Astrocyte (in vitro differentiated cells and primary cell): ENCODE data around the gene LST1. TPM values are rescaled to one million over a fixed set of nuclear protein-coding genes. Genes with fewer than 3 reads are reported as not detected.

Experiments used
- DNase-seq: peaks from one replicate; pipeline ENCODE4 v3.0.0-alpha.2; 2010; ENCODE audit warnings: low read depth
- FAIRE-seq: peaks from 2 replicates; lab custom pipeline; 2011; peaks lifted over from hg19 to GRCh38; lab: Jason Lieb, UNC
- H2AFZ ChIP-seq: 2 replicates; pipeline ENCODE4 v1.6.0; 2012; ENCODE audit warnings: low read depth, low read length, inconsistent platforms
- H3K27ac ChIP-seq: 2 replicates; pipeline ENCODE4 v1.5.1; 2011; ENCODE audit warnings: low read depth, low read length, inconsistent platforms
- H3K27me3 ChIP-seq: 2 replicates; pipeline ENCODE4 v1.6.0; 2011; ENCODE audit warnings: low read length, inconsistent platforms; ENCODE audit not compliant: insufficient read depth
- H3K36me3 ChIP-seq: 2 replicates; pipeline ENCODE4 v1.5.1; 2011; ENCODE audit warnings: low read length, inconsistent platforms; ENCODE audit not compliant: insufficient read depth
- H3K4me1 ChIP-seq: 2 replicates; pipeline ENCODE4 v1.5.1; 2011; ENCODE audit warnings: low read length, inconsistent platforms; ENCODE audit not compliant: insufficient read depth
- H3K4me2 ChIP-seq: 2 replicates; pipeline ENCODE4 v1.6.0; 2012; ENCODE audit warnings: low read length, inconsistent platforms
- H3K4me3 ChIP-seq: 2 replicates; pipeline ENCODE4 v1.5.1; 2011; ENCODE audit warnings: low read depth, mild to moderate bottlenecking, low read length, inconsistent platforms; ENCODE audit not compliant: insufficient read depth
- H3K79me2 ChIP-seq: 2 replicates; pipeline ENCODE4 v1.6.0; 2012; ENCODE audit warnings: mild to moderate bottlenecking, low read length, inconsistent platforms; ENCODE audit not compliant: insufficient read depth
- H3K9ac ChIP-seq: 2 replicates; pipeline ENCODE4 v1.6.0; 2012; ENCODE audit warnings: mild to moderate bottlenecking, low read length, inconsistent platforms
- H3K9me3 ChIP-seq: 2 replicates; pipeline ENCODE4 v1.5.1; 2012; ENCODE audit warnings: low read depth, mild to moderate bottlenecking, low read length, inconsistent platforms; ENCODE audit not compliant: insufficient read depth
- H4K20me1 ChIP-seq: 2 replicates; pipeline ENCODE4 v1.6.0; 2012; ENCODE audit warnings: low read length, inconsistent platforms; ENCODE audit not compliant: insufficient read depth
- H3K27ac Mint-ChIP-seq: one replicate; pipeline ENCODE4 v1.8.0; 2021; ENCODE audit warnings: mild to moderate bottlenecking, mixed read lengths; ENCODE audit not compliant: unreplicated experiment
- H3K27me3 Mint-ChIP-seq: one replicate; pipeline ENCODE4 v1.8.0; 2021; ENCODE audit warnings: low read depth, mixed read lengths; ENCODE audit not compliant: unreplicated experiment
- H3K36me3 Mint-ChIP-seq: one replicate; pipeline ENCODE4 v1.8.0; 2021; ENCODE audit warnings: low read depth, mixed read lengths; ENCODE audit not compliant: unreplicated experiment
- H3K4me1 Mint-ChIP-seq: one replicate; pipeline ENCODE4 v1.8.0; 2021; ENCODE audit warnings: low read depth, mixed read lengths; ENCODE audit not compliant: unreplicated experiment
- H3K4me3 Mint-ChIP-seq: one replicate; pipeline ENCODE4 v1.8.0; 2021; ENCODE audit warnings: mild to moderate bottlenecking, moderate library complexity, mixed read lengths; ENCODE audit not compliant: unreplicated experiment
- H3K9me3 Mint-ChIP-seq: one replicate; pipeline ENCODE4 v1.8.0; 2021; ENCODE audit warnings: mild to moderate bottlenecking, mixed read lengths; ENCODE audit not compliant: unreplicated experiment
- CTCF ChIP-seq: IDR thresholded peaks from 2 replicates; pipeline ENCODE4 v1.5.1; 2011; ENCODE audit warnings: low read depth, mild to moderate bottlenecking, inconsistent platforms, low read length, moderate library complexity; ENCODE audit not compliant: insufficient read depth
- EZH2 ChIP-seq: IDR thresholded peaks from 2 replicates; pipeline ENCODE4 v1.6.1; 2012; ENCODE audit warnings: mild to moderate bottlenecking, low read length, inconsistent platforms; ENCODE audit not compliant: insufficient read depth
- total RNA-seq: library from RNA; stranded (reverse); gene quantifications from 2 replicates; pipeline ENCODE4 v1.2.1, GENCODE V29; 2021

The LST1 gene
- total RNA-seq, 1 donor from 2014 or later, result not detected

- DNase-seq (no peak), FAIRE-seq (no peak)
- H3K36me3 Mint-ChIP-seq, result no peaks in the 10 kb centered on the region
- no peak overlapping the region for H3K27ac ChIP-seq
- H3K27me3 ChIP-seq, result peaks cover 3% of the 10 kb centered on the region
- no peak overlapping the region for H3K4me3 Mint-ChIP-seq
- no peaks in the 10 kb centered on the region for H3K79me2 ChIP-seq
- H3K36me3 ChIP-seq, result no peaks in the 10 kb centered on the region
- no peak overlapping the region for H3K4me3 ChIP-seq
- H2AFZ ChIP-seq, result no peak overlapping the region
- peaks cover 15% of the 10 kb centered on the region for H3K27me3 Mint-ChIP-seq
- peaks cover 11% of the 10 kb centered on the region for H3K4me1 ChIP-seq
- H3K9me3 ChIP-seq, result no peaks in the 10 kb centered on the region
- peaks cover 12% of the 10 kb centered on the region for H3K4me1 Mint-ChIP-seq
- no peaks in the 10 kb centered on the region for H4K20me1 ChIP-seq
- TF ChIP-seq CTCF, result no peak
- TF ChIP-seq EZH2, result no peak
- H3K9me3 Mint-ChIP-seq, result no peaks in the 10 kb centered on the region
- no peak overlapping the region for H3K27ac Mint-ChIP-seq
- H3K4me2 ChIP-seq, result no peak overlapping the region
- H3K9ac ChIP-seq, result no peak overlapping the region
Observed at GRCh38 chr6:31578184-31579118, 7.6 kb upstream of the LST1 start.

- no peak overlapping the region for H2AFZ ChIP-seq
- no peak for TF ChIP-seq CTCF
- no peak for TF ChIP-seq EZH2
- H3K9me3 Mint-ChIP-seq, result no peaks in the 10 kb centered on the region
- H3K4me1 ChIP-seq, result peaks cover 11% of the 10 kb centered on the region
- H3K79me2 ChIP-seq, result no peaks in the 10 kb centered on the region
- H3K27ac Mint-ChIP-seq, result no peak overlapping the region
- H3K4me3 Mint-ChIP-seq, result no peak overlapping the region
- DNase-seq, result no peak
- H3K4me2 ChIP-seq, result no peak overlapping the region
- H3K27me3 Mint-ChIP-seq, result peaks cover 15% of the 10 kb centered on the region
- H4K20me1 ChIP-seq, result no peaks in the 10 kb centered on the region
- peaks cover 8% of the 10 kb centered on the region for H3K4me1 Mint-ChIP-seq
- no peak overlapping the region for H3K27ac ChIP-seq
- no peak overlapping the region for H3K9ac ChIP-seq
- no peaks in the 10 kb centered on the region for H3K36me3 ChIP-seq
- H3K4me3 ChIP-seq, result no peak overlapping the region
- no peak for FAIRE-seq
- H3K27me3 ChIP-seq, result peaks cover 3% of the 10 kb centered on the region
- H3K9me3 ChIP-seq, result no peaks in the 10 kb centered on the region
- H3K36me3 Mint-ChIP-seq, result no peaks in the 10 kb centered on the region
Observed at GRCh38 chr6:31579119-31579505, 7.0 kb upstream of the LST1 start.
